Parathyroid adenoma (tissue), 2 donors: ENCODE results near the gene AQP7.

Experiments
- H2AFZ ChIP-seq: fragments of 300-600 bp; sonication (generic); one replicate; pipeline ENCODE4 v1.7.0; 2017; ENCODE audit warnings: antibody characterized with exemption, mild to moderate bottlenecking
- H3K27ac ChIP-seq: fragments of 300-600 bp; sonication (generic); one replicate; pipeline ENCODE4 v1.7.0; 2017
- H3K27me3 ChIP-seq: fragments of 300-600 bp; sonication (generic); one replicate; pipeline ENCODE4 v1.7.0; 2017; ENCODE audit warnings: low read length; ENCODE audit not compliant: control insufficient read depth, insufficient read depth
- H3K36me3 ChIP-seq: fragments of 300-600 bp; sonication (generic); one replicate; pipeline ENCODE4 v1.7.0; 2017; ENCODE audit warnings: low read length; ENCODE audit not compliant: control insufficient read depth, insufficient read depth
- H3K4me1 ChIP-seq: fragments of 300-600 bp; sonication (generic); one replicate; pipeline ENCODE4 v1.7.0; 2017; ENCODE audit warnings: control low read depth
- H3K4me2 ChIP-seq: fragments of 300-600 bp; sonication (generic); one replicate; pipeline ENCODE4 v1.7.0; 2017; ENCODE audit warnings: low read length
- H3K4me3 ChIP-seq: fragments of 300-600 bp; sonication (generic); one replicate; pipeline ENCODE4 v1.7.0; 2017; ENCODE audit warnings: low read depth, low read length
- H3K79me2 ChIP-seq: fragments of 300-600 bp; sonication (generic); one replicate; pipeline ENCODE4 v1.7.0; 2017; ENCODE audit warnings: control low read depth
- H3K9ac ChIP-seq: fragments of 300-600 bp; sonication (generic); one replicate; pipeline ENCODE4 v1.7.0; 2017; ENCODE audit warnings: mild to moderate bottlenecking
- H3K9me3 ChIP-seq: fragments of 300-600 bp; sonication (generic); one replicate; pipeline ENCODE4 v1.7.0; 2017; ENCODE audit warnings: low read length; ENCODE audit not compliant: control insufficient read depth
- TF ChIP-seq, protein P1 (sequence below): fragments of 300-600 bp; sonication (generic); IDR thresholded peaks from one replicate; pipeline ENCODE4 v1.7.0; 2017; ENCODE audit warnings: antibody characterized with exemption, mild to moderate bottlenecking
- donor health status: primary hyperparathyroidism.

AQP7 gene

DNA sequence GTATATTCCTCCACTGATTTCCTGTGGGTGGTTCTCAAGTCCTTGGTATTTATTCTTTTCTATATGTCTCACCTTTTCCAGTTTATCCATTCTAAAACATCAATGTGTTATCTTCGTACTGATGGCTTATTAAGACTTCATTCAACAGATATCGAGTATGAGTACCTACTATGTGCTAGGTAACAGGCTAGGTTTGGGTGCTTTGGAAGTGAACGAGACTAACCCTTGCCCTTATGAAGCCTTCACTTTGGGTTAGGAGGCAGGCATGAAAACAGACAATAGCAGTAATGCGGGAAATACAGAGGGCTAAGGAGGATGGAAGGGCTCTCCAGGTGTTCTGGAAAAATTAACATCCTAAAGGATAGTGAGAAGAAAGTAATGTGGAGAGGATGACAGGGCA, 53.4 kb downstream of the AQP7 start:
- H3K4me3 ChIP-seq = no peak overlapping the region
- H3K9me3 ChIP-seq = no peaks in the 10 kb centered on the region
- H3K4me1 ChIP-seq = no peaks in the 10 kb centered on the region
- no peak overlapping the region for H3K4me2 ChIP-seq
- H3K9ac ChIP-seq = no peak overlapping the region
- H3K27me3 ChIP-seq = no peaks in the 10 kb centered on the region
- no peak overlapping the region for H3K27ac ChIP-seq
- no peaks in the 10 kb centered on the region for H3K79me2 ChIP-seq
- TF ChIP-seq, protein P1, sequence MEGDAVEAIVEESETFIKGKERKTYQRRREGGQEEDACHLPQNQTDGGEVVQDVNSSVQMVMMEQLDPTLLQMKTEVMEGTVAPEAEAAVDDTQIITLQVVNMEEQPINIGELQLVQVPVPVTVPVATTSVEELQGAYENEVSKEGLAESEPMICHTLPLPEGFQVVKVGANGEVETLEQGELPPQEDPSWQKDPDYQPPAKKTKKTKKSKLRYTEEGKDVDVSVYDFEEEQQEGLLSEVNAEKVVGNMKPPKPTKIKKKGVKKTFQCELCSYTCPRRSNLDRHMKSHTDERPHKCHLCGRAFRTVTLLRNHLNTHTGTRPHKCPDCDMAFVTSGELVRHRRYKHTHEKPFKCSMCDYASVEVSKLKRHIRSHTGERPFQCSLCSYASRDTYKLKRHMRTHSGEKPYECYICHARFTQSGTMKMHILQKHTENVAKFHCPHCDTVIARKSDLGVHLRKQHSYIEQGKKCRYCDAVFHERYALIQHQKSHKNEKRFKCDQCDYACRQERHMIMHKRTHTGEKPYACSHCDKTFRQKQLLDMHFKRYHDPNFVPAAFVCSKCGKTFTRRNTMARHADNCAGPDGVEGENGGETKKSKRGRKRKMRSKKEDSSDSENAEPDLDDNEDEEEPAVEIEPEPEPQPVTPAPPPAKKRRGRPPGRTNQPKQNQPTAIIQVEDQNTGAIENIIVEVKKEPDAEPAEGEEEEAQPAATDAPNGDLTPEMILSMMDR = no peak
- H3K36me3 ChIP-seq = no peaks in the 10 kb centered on the region
- no peak overlapping the region for H2AFZ ChIP-seq

DNA sequence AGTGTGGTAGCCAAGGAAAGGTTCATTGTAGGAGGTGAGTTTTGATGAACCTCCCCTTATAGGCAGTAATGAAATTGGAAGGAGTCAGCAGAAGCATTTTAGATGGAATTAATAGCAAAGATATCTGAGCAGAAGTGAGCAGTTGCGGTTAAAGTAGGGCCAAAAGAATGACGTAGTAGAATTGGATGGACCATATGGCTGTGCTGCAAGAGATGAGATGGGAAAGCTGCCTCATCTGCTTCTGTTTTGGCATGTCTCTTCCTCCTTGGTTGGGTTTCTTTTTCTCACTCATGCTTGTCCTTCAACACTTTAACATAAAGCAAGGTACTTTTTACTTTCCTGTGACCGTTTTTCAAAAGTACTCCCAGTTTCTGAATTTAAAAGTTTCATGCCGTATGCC, 55.8 kb downstream of the AQP7 start:
- Histone ChIP-seq H3K36me3 (no peaks in the 10 kb centered on the region), H3K27me3 (no peaks in the 10 kb centered on the region), H3K4me2 (no peak overlapping the region), H3K9me3 (no peaks in the 10 kb centered on the region), H3K4me3 (no peak overlapping the region), H3K27ac (no peak overlapping the region), H3K4me1 (no peaks in the 10 kb centered on the region), H3K9ac (no peak overlapping the region), H3K79me2 (no peaks in the 10 kb centered on the region), H2AFZ (no peak overlapping the region)
- TF ChIP-seq, protein P1 = no peak

DNA sequence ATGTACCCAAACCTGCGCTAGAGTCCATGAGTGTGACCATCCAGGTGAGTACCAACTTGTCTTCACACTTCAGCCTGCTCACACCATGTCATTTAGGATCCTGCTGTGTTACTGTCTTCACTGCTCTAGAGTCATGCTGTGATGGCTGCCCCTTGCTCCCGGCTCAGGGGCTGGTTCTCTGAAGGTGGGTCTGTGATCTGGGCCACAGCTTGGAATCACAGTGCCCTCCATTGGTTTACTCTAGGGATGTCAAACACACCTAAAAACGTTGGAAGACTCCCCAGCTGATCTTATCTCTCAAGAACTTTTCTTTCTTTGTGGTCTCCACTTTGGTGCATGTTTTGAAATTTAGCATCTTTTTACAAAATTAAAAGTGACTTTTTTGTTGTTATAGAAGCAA, 58.2 kb downstream of the AQP7 start:
- Histone ChIP-seq H3K4me3 (no peak overlapping the region), H3K79me2 (no peaks in the 10 kb centered on the region), H3K4me1 (no peaks in the 10 kb centered on the region), H3K36me3 (no peaks in the 10 kb centered on the region), H2AFZ (no peak overlapping the region), H3K9me3 (no peaks in the 10 kb centered on the region), H3K27me3 (no peaks in the 10 kb centered on the region), H3K4me2 (no peak overlapping the region), H3K27ac (no peak overlapping the region), H3K9ac (no peak overlapping the region)
- TF ChIP-seq, protein P1 = no peak

DNA sequence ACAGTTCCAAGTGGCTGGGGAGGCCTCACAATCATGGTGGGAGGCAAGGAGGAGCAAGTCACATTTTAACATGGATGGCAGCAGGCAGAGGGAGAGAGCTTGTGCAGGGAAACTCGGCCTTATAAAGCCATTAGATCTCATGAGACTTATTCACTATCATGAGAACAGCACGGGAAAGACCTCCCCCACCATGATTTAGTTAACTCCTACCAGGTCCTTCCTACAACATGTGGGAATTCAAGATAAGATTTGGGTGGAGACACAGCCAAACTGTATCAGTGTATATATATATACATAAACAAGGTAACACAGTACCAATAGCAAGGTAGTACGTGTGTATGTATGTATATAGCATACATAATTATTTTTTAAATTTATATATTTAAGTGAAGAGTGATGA, 61.2 kb downstream of the AQP7 start:
- Histone ChIP-seq H3K9ac (no peak overlapping the region), H3K36me3 (no peaks in the 10 kb centered on the region)

DNA sequence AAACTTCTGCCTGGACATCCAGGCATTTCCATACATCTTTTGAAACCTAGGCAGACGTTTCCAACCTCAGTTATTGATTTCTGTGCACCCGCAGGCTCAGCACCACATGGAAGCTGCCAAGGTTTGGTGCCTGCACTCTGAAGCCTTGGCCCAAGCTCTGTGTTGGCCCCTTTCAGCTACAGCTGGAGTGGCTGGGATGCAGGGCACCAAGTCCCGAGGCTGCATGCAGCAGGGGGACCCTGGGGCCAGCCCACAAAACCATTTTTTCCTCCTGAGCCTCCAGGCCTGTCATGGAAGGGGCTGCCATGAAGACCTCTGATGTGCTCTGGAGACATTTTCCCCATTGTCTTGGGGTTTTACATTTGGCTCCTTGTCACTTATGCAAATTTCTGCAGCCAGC, 62.2 kb downstream of the AQP7 start:
- H3K4me2 ChIP-seq = no peak overlapping the region
- no peak overlapping the region for H3K4me3 ChIP-seq
- no peak overlapping the region for H3K27ac ChIP-seq
- H3K27me3 ChIP-seq = no peaks in the 10 kb centered on the region
- H2AFZ ChIP-seq = no peak overlapping the region
- no peaks in the 10 kb centered on the region for H3K9me3 ChIP-seq
- no peaks in the 10 kb centered on the region for H3K4me1 ChIP-seq
- H3K36me3 ChIP-seq = no peaks in the 10 kb centered on the region
- no peaks in the 10 kb centered on the region for H3K79me2 ChIP-seq
- TF ChIP-seq, protein P1 = no peak
- no peak overlapping the region for H3K9ac ChIP-seq

More for the DNA sequence above, 61.2 kb downstream of the AQP7 start:
- TF ChIP-seq, protein P1 = no peak
- Histone ChIP-seq H3K27ac (no peak overlapping the region), H2AFZ (no peak overlapping the region), H3K9me3 (no peaks in the 10 kb centered on the region), H3K4me3 (no peak overlapping the region), H3K27me3 (no peaks in the 10 kb centered on the region), H3K4me1 (no peaks in the 10 kb centered on the region), H3K4me2 (no peak overlapping the region), H3K79me2 (no peaks in the 10 kb centered on the region)
